HG02763 (cell line): ENCODE results near the gene STON2.
A peak's percentile ranks its signal among the peaks of the same experiment; 100 is the strongest.
"Not testable (repeated sequence)": the region's sequence is repeated elsewhere in the genome, so short reads cannot be mapped to it uniquely, and the experiment has no call there.

Source experiments
- ATAC-seq: cut with Tn5 transposase; IDR thresholded peaks from one replicate; pipeline ENCODE4 v1.9.1; 2021; ENCODE audit warnings: mild to moderate bottlenecking, moderate library complexity; ENCODE audit not compliant: unreplicated experiment

Gene STON2

DNA sequence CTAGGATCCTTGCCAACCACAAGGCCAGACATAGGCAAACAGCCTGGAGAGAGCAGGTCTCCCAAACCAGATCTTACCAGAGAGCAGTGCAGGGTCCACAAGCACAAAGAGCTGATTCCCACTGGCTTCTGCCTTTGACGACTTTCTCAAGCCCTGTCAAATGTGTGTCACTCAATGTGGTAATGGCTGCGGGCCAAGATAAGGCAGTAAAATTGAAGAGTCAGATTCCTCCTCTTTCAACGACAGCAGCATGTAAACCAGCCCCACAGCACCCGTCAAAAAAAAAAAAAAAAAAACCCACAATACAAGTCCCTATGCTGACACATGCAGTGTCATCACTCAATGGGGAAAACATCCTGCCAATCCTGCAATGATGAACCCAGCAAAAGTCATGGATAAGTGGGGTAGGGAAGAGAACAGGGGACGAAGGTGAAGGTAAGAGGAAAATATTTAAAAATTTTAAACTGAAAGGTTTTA is at the start of gene STON2:
Gene STON2 (minus strand): TSS at position 123 of the 477 bp plus-strand sequence. CDS start 1,942 bp downstream, outside the sequence.
- no peak for ATAC-seq

GRCh38 chr14:81449576-81449975 is 49.5 kb upstream of the STON2 start:
- no peak for ATAC-seq

GRCh38 chr14:81449114-81449513 is 49.0 kb upstream of the STON2 start:
- ATAC-seq: no peak

GRCh38 chr14:81447021-81447764 is 47.1 kb upstream of the STON2 start:
- no peak for ATAC-seq

DNA sequence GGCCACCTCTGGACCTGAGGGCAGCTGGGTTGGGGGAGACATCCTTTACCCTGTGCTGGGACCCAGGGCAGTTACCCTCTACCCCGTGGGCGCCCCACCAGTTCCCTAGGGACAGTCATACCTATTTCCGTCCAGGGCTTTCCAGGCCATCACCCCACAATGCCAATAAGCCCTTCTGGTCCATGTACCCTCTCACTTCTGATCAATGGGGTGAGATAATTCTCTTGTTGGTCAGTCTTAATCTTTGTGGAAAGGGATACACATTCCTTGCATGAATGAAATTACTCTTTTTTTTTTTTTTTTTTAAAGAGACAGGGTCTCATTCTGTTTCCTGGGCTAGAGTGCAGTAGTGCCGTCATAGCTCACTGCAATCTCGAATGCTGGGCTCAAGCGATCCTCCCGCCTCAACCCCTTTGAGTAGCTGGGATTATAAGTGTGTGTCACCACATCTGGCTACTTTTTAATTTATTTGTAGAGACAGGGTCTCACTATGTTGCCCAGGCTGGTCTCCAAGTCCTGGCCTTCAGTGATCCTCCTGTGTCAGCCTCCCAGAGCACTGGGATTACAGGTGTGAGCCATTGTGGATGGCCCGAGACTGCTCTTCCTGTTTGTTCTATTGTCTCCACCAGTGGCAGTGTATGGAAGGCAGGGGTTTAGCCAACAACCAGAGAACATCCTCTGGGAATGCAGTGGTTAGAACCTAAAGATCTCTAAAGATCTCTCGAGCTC is 46.3 kb upstream of the STON2 start:
- no peak for ATAC-seq

DNA sequence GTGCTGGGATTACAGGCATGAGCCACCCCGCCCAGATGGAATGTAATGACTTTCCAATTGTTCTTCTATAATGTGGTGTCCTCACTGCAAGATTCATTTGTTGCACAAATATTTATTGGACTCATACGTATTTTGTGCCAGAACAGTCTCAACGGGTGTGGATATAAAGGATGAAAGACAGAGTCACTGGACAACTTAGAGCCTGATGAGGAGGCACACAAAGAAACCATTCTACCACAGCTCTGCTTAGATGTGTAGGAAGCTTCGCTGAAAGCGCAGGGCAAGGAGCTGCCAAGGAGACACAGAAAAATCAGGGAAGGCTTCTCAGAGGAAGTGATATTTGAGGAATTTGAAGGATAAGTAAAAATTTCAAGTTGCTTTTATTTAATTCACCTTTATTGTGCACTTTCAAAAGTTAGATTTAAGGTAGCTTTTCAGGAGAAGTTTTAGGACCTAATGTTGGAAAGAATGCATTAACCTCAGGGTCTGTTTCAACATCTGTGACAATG is 41.6 kb upstream of the STON2 start:
- ATAC-seq: no peak

GRCh38 chr14:81440041-81440440 is 39.9 kb upstream of the STON2 start:
- no peak for ATAC-seq

GRCh38 chr14:81437244-81437643 is 37.1 kb upstream of the STON2 start:
- no peak for ATAC-seq

GRCh38 chr14:81436296-81437138 is 36.4 kb upstream of the STON2 start:
- peak; percentile 78 for ATAC-seq

DNA sequence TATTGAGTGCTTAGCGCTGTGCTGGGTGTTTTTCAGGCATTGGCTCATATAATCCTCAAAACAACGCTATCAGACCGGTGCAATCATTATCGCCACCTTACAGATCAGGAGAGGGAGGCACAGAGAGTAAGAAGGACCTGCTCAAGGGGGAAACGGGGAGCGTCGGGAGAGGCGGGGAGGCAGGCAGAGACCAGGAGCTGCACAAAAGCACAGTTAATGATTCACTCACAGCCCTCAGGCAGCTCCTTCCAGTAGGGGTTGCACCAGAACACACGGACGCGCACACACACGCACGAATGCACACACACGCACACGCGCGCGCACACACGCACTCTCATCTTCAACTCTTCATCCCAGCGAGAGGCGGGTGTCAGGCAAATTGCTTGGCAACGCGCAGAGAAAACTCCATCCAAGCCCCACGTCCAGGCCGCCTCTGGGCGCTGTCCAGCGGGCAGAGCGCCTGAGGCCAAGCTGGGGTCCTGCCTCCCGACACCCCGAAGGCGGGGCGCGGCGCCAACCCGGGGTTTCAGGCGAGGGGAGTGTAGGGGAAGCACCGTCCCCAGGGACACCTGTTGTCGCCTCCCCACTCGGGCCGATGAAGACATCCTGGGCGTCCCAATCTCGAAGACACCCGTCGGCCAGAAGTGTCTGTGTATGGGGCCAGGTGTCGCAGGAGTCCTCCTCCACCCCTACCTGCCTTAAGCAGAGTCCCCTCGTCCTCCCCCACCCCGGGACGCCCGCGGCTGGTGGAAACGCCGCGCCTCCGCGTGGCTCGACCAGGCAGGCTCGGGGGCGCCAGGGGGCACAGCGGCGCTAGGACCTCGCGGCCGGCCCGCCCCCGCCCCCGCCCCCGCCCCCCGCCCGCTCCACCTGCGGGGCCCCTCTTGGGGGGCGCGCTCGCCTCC is 35.5 kb upstream of the STON2 start:
- peak; percentile 29 for ATAC-seq

GRCh38 chr14:81435048-81435390 is 34.9 kb upstream of the STON2 start:
- no peak for ATAC-seq

DNA sequence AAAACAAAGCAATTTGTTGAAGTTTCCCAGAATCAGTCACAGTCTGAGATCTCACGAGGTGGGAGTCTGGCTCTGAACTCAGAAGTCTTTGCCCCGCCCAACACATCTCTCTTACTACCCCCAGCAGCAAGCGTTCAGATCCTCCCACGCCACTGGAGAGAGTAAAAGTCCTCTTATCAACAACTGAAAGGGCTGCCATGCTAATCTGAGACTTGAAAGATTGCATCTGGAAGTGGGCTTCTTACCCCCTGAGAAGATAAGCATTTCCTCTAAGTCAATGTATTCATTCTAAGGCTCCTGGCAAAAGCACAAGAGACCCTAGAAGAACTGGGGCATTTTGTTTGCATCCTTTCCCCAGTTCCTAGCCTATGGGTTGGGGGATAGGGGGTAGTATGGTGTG is 34.1 kb upstream of the STON2 start:
- no peak for ATAC-seq

- no peak for ATAC-seq
Measured at GRCh38 chr14:81433378-81433777, 33.3 kb upstream of the STON2 start.

GRCh38 chr14:81432219-81432661 is 32.1 kb upstream of the STON2 start:
- ATAC-seq: no peak

GRCh38 chr14:81430235-81430634 is 30.1 kb upstream of the STON2 start:
- no peak for ATAC-seq

DNA sequence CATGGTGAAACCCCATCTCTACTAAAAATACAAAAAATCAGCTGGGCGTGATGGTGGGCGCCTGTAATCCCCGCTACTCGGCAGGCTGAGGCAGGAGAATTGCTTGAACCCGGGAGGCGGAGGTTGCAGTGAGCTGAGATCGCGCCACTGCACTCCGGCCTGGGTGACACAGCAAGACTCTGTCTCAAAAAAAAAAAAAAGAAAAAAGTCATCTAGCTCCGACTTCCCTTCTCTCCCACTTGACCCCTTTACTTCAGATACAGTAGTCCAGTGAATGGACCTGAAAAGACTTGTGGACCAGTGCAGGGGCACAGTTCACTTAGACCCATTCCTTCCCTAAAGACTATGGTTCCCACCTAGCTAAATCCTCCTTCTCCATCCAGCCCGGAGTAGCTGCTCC is 29.6 kb upstream of the STON2 start:
- ATAC-seq: not testable (repeated sequence)

- ATAC-seq: no peak
Measured at GRCh38 chr14:81429028-81429427, 28.9 kb upstream of the STON2 start.

GRCh38 chr14:81427348-81428058 is 27.4 kb upstream of the STON2 start:
- no peak for ATAC-seq

- no peak for ATAC-seq
Measured at GRCh38 chr14:81423504-81423903, 23.4 kb upstream of the STON2 start.
